Neural progenitor cell (in vitro differentiated cells): ENCODE data around the gene GNG12.

Experiments
- EZH2 ChIP-seq: fragments of 200-600 bp; sonication (generic); IDR thresholded peaks from 2 replicates; pipeline ENCODE4 v1.6.1; 2017; ENCODE audit warnings: antibody characterized with exemption, mild to moderate bottlenecking, moderate library complexity
- EZH2phosphoT487 ChIP-seq: fragments of 200-600 bp; sonication (generic); IDR thresholded peaks from 2 replicates; pipeline ENCODE4 v1.6.1; 2017; ENCODE audit warnings: antibody characterized with exemption
- TF ChIP-seq, protein P1 (sequence below): fragments of 200-600 bp; sonication (generic); IDR thresholded peaks from 2 replicates; pipeline ENCODE4 v1.5.1; 2017; ENCODE audit warnings: antibody characterized with exemption, mild to moderate bottlenecking

DNA sequence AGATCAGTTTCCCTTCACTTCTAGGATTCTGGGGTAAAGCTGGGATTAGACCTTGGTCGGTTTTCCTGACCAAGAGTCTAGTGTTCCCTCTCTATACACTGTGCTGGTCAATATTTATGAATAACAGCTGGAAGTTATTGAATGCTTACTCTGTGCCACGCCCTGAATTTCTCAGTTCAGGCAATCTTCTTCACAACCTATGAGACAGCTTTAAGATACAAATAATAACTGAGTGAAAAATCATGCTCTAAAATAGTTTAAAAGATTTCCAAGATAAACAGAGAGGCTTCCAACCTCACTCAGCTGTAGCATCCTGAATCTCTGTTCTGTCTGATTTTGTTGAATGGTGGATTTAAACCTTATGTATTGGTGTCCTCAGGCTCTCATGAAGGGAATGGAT lies 72.2 kb downstream of the GNG12 start:
- TF ChIP-seq, protein P1, sequence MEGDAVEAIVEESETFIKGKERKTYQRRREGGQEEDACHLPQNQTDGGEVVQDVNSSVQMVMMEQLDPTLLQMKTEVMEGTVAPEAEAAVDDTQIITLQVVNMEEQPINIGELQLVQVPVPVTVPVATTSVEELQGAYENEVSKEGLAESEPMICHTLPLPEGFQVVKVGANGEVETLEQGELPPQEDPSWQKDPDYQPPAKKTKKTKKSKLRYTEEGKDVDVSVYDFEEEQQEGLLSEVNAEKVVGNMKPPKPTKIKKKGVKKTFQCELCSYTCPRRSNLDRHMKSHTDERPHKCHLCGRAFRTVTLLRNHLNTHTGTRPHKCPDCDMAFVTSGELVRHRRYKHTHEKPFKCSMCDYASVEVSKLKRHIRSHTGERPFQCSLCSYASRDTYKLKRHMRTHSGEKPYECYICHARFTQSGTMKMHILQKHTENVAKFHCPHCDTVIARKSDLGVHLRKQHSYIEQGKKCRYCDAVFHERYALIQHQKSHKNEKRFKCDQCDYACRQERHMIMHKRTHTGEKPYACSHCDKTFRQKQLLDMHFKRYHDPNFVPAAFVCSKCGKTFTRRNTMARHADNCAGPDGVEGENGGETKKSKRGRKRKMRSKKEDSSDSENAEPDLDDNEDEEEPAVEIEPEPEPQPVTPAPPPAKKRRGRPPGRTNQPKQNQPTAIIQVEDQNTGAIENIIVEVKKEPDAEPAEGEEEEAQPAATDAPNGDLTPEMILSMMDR, result no peak
- TF ChIP-seq EZH2, result no peak
- no peak for TF ChIP-seq EZH2phosphoT487
